Stimulated activated CD4-positive, alpha-beta T cell treated with anti-CD3 and anti-CD28 coated beads, Interleukin-15, amount 100 ng/mL, for 24 hours (primary cell): ENCODE results near the gene DYRK2.

Source experiments
- DNase-seq: peaks from one replicate; pipeline ENCODE4 v3.0.0-alpha.2; 2020

The DYRK2 gene

GRCh38 chr12:67647181-67647798, 1.3 kb upstream of the DYRK2 start:
- peak; percentile 35 for DNase-seq

- DNase-seq = peak; percentile 58
Measured at GRCh38 chr12:67647799-67648520, 585 bp upstream of the DYRK2 start.

GRCh38 chr12:67649261-67649569, 670 bp downstream of the DYRK2 start:
- no peak for DNase-seq

- DNase-seq = peak; percentile 57
Measured at GRCh38 chr12:67649570-67650387, 1.2 kb downstream of the DYRK2 start.

- peak; percentile 26 for DNase-seq
Measured at GRCh38 chr12:67650388-67651131, 2.0 kb downstream of the DYRK2 start.

- DNase-seq = peak; percentile 38
Measured at GRCh38 chr12:67651132-67651695, 2.7 kb downstream of the DYRK2 start.

GRCh38 chr12:67655829-67656228, 7.3 kb downstream of the DYRK2 start:
- no peak for DNase-seq

- no peak for DNase-seq
Measured at GRCh38 chr12:67656251-67656650, 7.7 kb downstream of the DYRK2 start.

- DNase-seq = no peak
Measured at GRCh38 chr12:67658486-67658885, 9.9 kb downstream of the DYRK2 start.

GRCh38 chr12:67659292-67659691, 10.7 kb downstream of the DYRK2 start:
- DNase-seq = no peak

- no peak for DNase-seq
Measured at GRCh38 chr12:67661311-67662021, 12.9 kb downstream of the DYRK2 start.

- DNase-seq = no peak
Measured at GRCh38 chr12:67662910-67663538, 14.5 kb downstream of the DYRK2 start.

GRCh38 chr12:67664171-67664570, 15.6 kb downstream of the DYRK2 start:
- DNase-seq = no peak

- no peak for DNase-seq
Measured at GRCh38 chr12:67665679-67666078, 17.1 kb downstream of the DYRK2 start.

GRCh38 chr12:67666605-67667004, 18.1 kb downstream of the DYRK2 start:
- no peak for DNase-seq

GRCh38 chr12:67667276-67668073, 18.9 kb downstream of the DYRK2 start:
- DNase-seq = no peak

GRCh38 chr12:67669217-67669933, 20.8 kb downstream of the DYRK2 start:
- DNase-seq = no peak

GRCh38 chr12:67669934-67670631, 21.5 kb downstream of the DYRK2 start:
- no peak for DNase-seq

- no peak for DNase-seq
Measured at GRCh38 chr12:67671419-67671818, 22.9 kb downstream of the DYRK2 start.

- no peak for DNase-seq
Measured at GRCh38 chr12:67671892-67672291, 23.3 kb downstream of the DYRK2 start.
